ENCODE measurements around the gene ABTB2. TPM values are rescaled to one million over a fixed set of nuclear protein-coding genes. Genes with fewer than 3 reads are reported as not detected.

The ABTB2 gene
- total RNA-seq, 1 donor: 2.3 TPM

- Histone ChIP-seq H3K4me3 (ENCODE audit: low read length) (no peak overlapping the region), H3K27me3 (ENCODE audit: insufficient read depth, low read length) (no peaks in the 10 kb centered on the region), H3K4me1 (ENCODE audit: insufficient read depth, low read length) (peaks cover 24% of the 10 kb centered on the region), H3K9me3 (ENCODE audit: low read depth, low read length) (no peaks in the 10 kb centered on the region)
Observed at GRCh38 chr11:34266090-34266912, 91.5 kb downstream of the ABTB2 start.

GRCh38 chr11:34264303-34265110 is 93.3 kb downstream of the ABTB2 start:
- Histone ChIP-seq H3K27me3 (ENCODE audit: insufficient read depth, low read length) (no peaks in the 10 kb centered on the region), H3K9me3 (ENCODE audit: low read depth, low read length) (no peaks in the 10 kb centered on the region), H3K4me1 (ENCODE audit: insufficient read depth, low read length) (peaks cover 23% of the 10 kb centered on the region), H3K4me3 (ENCODE audit: low read length) (no peak overlapping the region)

DNA sequence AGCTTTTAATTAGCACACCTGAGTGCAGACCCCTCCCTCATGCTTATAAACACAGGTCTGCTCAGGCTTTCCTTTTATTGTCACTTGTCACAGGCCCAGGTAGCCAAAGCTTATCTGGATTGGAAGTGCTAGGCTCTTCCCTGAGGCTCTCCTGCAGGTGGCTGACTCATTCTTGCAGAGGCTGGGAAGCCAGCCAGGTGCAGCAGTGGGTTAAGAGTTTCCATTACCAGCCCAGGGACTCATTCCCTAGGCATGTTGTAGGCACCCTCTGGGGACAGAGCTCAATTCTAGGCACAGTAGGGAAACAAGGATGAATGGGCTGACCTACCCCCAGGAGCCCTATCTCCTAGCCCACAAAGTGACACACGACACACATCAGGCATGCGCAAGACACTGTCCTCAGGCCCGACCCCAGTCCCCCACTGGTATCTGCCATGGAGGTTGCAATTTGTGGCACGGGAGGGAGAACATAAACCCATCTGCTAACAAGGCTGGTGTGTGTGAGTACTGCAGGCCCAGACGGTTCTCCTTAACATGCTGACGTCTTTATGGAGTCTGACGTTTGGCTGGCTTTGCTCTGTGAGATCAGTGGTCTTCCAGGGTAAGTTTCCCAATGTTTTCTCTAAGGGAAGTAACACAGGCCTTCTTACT is 94.2 kb downstream of the ABTB2 start:
- Histone ChIP-seq H3K4me1 (ENCODE audit: insufficient read depth, low read length) (peaks cover 13% of the 10 kb centered on the region), H3K27me3 (ENCODE audit: insufficient read depth, low read length) (no peaks in the 10 kb centered on the region), H3K9me3 (ENCODE audit: low read depth, low read length) (no peaks in the 10 kb centered on the region), H3K4me3 (ENCODE audit: low read length) (no peak overlapping the region)

DNA sequence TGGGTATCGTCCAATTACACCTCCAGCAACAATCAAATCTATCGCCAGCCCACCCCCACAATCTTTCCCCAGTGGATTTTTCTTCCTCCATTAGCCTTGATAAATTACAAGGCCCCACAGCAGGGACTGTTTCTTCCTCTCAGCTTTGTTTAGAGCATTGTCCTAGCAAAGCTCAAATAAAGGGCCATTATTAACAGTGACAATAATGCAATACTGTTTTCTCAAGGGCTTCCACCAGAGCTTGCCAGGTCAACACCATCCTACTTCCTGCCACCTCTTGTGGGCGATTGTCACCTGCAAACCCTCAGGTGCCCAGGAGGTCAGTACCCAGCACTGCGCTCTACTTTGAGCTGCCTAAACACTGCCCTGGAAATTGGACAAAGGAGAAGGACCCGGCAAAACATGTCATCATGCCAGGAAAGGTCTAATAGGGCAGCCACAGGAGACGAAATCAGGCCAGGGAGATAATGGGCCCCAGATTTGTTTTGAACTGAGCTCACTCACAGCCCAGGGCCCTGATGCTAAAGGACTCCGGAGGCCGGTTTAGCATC is 95.2 kb downstream of the ABTB2 start:
- H3K4me3 ChIP-seq (ENCODE audit: low read length): no peak overlapping the region
- peaks cover 12% of the 10 kb centered on the region for H3K4me1 ChIP-seq (ENCODE audit: insufficient read depth, low read length)
- no peaks in the 10 kb centered on the region for H3K9me3 ChIP-seq (ENCODE audit: low read depth, low read length)
- no peaks in the 10 kb centered on the region for H3K27me3 ChIP-seq (ENCODE audit: insufficient read depth, low read length)

GRCh38 chr11:34261820-34262219 is 96.0 kb downstream of the ABTB2 start:
- Histone ChIP-seq H3K27me3 (ENCODE audit: insufficient read depth, low read length) (no peaks in the 10 kb centered on the region), H3K4me1 (ENCODE audit: insufficient read depth, low read length) (peaks cover 7% of the 10 kb centered on the region), H3K4me3 (ENCODE audit: low read length) (no peak overlapping the region), H3K9me3 (ENCODE audit: low read depth, low read length) (no peaks in the 10 kb centered on the region)

GRCh38 chr11:34261095-34261494 is 96.7 kb downstream of the ABTB2 start:
- Histone ChIP-seq H3K4me1 (ENCODE audit: insufficient read depth, low read length) (peaks cover 1% of the 10 kb centered on the region), H3K9me3 (ENCODE audit: low read depth, low read length) (no peaks in the 10 kb centered on the region), H3K4me3 (ENCODE audit: low read length) (no peak overlapping the region), H3K27me3 (ENCODE audit: insufficient read depth, low read length) (no peaks in the 10 kb centered on the region)

- no peak overlapping the region for H3K4me3 ChIP-seq (ENCODE audit: low read length)
- H3K4me1 ChIP-seq (ENCODE audit: insufficient read depth, low read length): no peaks in the 10 kb centered on the region
- no peaks in the 10 kb centered on the region for H3K27me3 ChIP-seq (ENCODE audit: insufficient read depth, low read length)
- no peaks in the 10 kb centered on the region for H3K9me3 ChIP-seq (ENCODE audit: low read depth, low read length)
Observed at GRCh38 chr11:34260072-34260575, 97.7 kb downstream of the ABTB2 start.

DNA sequence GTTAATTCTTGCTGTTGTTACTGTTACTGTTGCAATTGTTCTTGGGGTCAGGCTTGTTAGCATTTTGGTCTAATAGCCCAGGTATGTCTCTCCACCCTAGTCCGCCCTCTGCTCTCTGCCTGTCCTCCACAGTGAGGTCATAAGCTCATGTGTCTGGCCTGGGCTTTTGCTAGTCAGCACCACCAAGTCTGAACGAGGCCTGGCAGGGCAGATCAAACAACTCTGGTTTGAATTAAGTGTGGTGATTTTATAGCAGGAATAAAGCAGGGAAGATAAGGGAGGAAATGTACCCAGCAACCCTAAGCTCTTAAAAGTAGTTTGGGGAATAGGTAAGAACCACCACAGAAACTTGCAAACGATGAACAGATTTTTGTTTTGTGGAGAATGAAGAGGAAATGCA is 98.7 kb downstream of the ABTB2 start:
- no peaks in the 10 kb centered on the region for H3K27me3 ChIP-seq (ENCODE audit: insufficient read depth, low read length)

GRCh38 chr11:34256626-34257025 is 101.2 kb downstream of the ABTB2 start:
- H3K4me3 ChIP-seq (ENCODE audit: low read length): no peak overlapping the region
- peaks cover 12% of the 10 kb centered on the region for H3K4me1 ChIP-seq (ENCODE audit: insufficient read depth, low read length)
- no peaks in the 10 kb centered on the region for H3K9me3 ChIP-seq (ENCODE audit: low read depth, low read length)
- no peaks in the 10 kb centered on the region for H3K27me3 ChIP-seq (ENCODE audit: insufficient read depth, low read length)

More for the DNA sequence above, 98.7 kb downstream of the ABTB2 start:
- no peaks in the 10 kb centered on the region for H3K9me3 ChIP-seq (ENCODE audit: low read depth, low read length)
- no peak overlapping the region for H3K4me3 ChIP-seq (ENCODE audit: low read length)
- no peaks in the 10 kb centered on the region for H3K4me1 ChIP-seq (ENCODE audit: insufficient read depth, low read length)

GRCh38 chr11:34256150-34256549 is 101.7 kb downstream of the ABTB2 start:
- Histone ChIP-seq H3K27me3 (ENCODE audit: insufficient read depth, low read length) (no peaks in the 10 kb centered on the region), H3K4me1 (ENCODE audit: insufficient read depth, low read length) (peaks cover 17% of the 10 kb centered on the region), H3K9me3 (ENCODE audit: low read depth, low read length) (no peaks in the 10 kb centered on the region), H3K4me3 (ENCODE audit: low read length) (no peak overlapping the region)

- Histone ChIP-seq H3K4me1 (ENCODE audit: insufficient read depth, low read length) (peaks cover 27% of the 10 kb centered on the region), H3K4me3 (ENCODE audit: low read length) (no peak overlapping the region), H3K27me3 (ENCODE audit: insufficient read depth, low read length) (no peaks in the 10 kb centered on the region), H3K9me3 (ENCODE audit: low read depth, low read length) (no peaks in the 10 kb centered on the region)
Observed at GRCh38 chr11:34255101-34255500, 102.7 kb downstream of the ABTB2 start.

- Histone ChIP-seq H3K27me3 (ENCODE audit: insufficient read depth, low read length) (no peaks in the 10 kb centered on the region), H3K9me3 (ENCODE audit: low read depth, low read length) (no peaks in the 10 kb centered on the region), H3K4me1 (ENCODE audit: insufficient read depth, low read length) (peaks cover 38% of the 10 kb centered on the region), H3K4me3 (ENCODE audit: low read length) (no peak overlapping the region)
Observed at GRCh38 chr11:34254011-34254410, 103.8 kb downstream of the ABTB2 start.

- Histone ChIP-seq H3K27me3 (ENCODE audit: insufficient read depth, low read length) (no peaks in the 10 kb centered on the region), H3K4me1 (ENCODE audit: insufficient read depth, low read length) (peaks cover 49% of the 10 kb centered on the region), H3K9me3 (ENCODE audit: low read depth, low read length) (no peaks in the 10 kb centered on the region), H3K4me3 (ENCODE audit: low read length) (no peak overlapping the region)
Observed at GRCh38 chr11:34252651-34253050, 105.2 kb downstream of the ABTB2 start.

DNA sequence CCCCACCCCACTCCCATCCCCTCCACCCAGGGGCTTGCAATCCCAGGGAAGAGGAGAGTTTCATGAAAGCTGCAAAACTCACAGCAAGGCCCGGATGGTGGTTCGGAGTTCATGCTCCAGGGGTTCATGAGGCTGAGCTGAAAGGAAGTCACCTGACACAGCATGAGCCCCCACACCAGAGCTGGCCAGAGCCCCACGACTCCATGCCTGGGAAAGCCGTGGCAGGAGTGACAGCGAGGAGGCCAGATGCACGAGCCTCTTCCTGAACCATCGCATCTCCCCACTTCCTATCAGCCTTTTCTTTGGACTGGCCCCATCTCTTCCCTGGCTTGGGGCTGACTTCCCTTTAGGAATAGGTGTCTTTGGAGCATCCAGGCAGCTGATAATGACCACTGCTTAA is 105.8 kb downstream of the ABTB2 start:
- H3K27me3 ChIP-seq (ENCODE audit: insufficient read depth, low read length): no peaks in the 10 kb centered on the region
- H3K9me3 ChIP-seq (ENCODE audit: low read depth, low read length): no peaks in the 10 kb centered on the region
- H3K4me1 ChIP-seq (ENCODE audit: insufficient read depth, low read length): peaks cover 49% of the 10 kb centered on the region
- H3K4me3 ChIP-seq (ENCODE audit: low read length): no peak overlapping the region

DNA sequence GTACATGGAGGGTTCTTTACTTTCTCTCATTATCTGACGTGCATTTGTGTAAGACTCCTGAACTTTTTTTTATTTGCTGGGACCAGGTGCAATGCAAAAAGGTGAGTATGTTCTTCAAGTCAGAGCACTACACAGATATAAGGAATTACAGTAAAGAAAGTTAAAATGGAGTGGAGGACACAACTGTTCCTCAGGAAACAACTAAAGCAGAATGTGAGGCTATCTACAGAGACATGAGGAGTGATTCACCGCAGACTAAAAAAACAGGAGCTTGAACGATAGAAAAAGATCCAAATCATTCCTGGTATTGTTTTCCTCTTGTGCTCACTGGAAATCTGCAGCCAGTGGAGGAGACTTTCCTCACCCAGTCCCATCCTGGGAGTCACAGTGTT is 106.2 kb downstream of the ABTB2 start:
- Histone ChIP-seq H3K4me1 (ENCODE audit: insufficient read depth, low read length) (peaks cover 49% of the 10 kb centered on the region), H3K9me3 (ENCODE audit: low read depth, low read length) (no peaks in the 10 kb centered on the region), H3K27me3 (ENCODE audit: insufficient read depth, low read length) (no peaks in the 10 kb centered on the region), H3K4me3 (ENCODE audit: low read length) (no peak overlapping the region)
